Inflammatory macrophage treated with lipopolysaccharide for 1 hour (primary cell): Measurements from ENCODE around the gene UMPS.
A peak's percentile ranks its signal among the peaks of the same experiment; 100 is the strongest.
"Not testable (repeated sequence)": the region's sequence is repeated elsewhere in the genome, so short reads cannot be mapped to it uniquely, and the experiment has no call there.

ENCODE experiments used
- DNase-seq, 2 donors: peaks; one replicate each; pipeline ENCODE4 v3.0.0-alpha.2; 2020 to 2022

The UMPS gene

GRCh38 chr3:124730129-124730940 lies at the start of gene UMPS:
Gene UMPS, plus strand, starts transcription at chr3:124730452. Its CDS starts 20 bp downstream, at chr3:124730472.
- peak; percentile 86 to 96 for DNase-seq

GRCh38 chr3:124680521-124680920 lies 49.7 kb upstream of the UMPS start:
- DNase-seq: no peak

- no peak for DNase-seq
These were observed 48.0 kb upstream of the UMPS start for GRCh38 chr3:124682263-124682662.

GRCh38 chr3:124684459-124684858 lies 45.8 kb upstream of the UMPS start:
- DNase-seq: no peak

GRCh38 chr3:124685067-124685466 lies 45.2 kb upstream of the UMPS start:
- DNase-seq: no peak

- peak; percentile 3 to 10 for DNase-seq
These were observed 44.8 kb upstream of the UMPS start for GRCh38 chr3:124685481-124685880.

- peak in 1 of 2 donors; percentile 24 for DNase-seq
These were observed 44.1 kb upstream of the UMPS start for GRCh38 chr3:124686028-124686670.

- DNase-seq: peak; percentile 55 to 91
These were observed 41.4 kb upstream of the UMPS start for GRCh38 chr3:124688581-124689454.

- DNase-seq: no peak
These were observed 38.7 kb upstream of the UMPS start for GRCh38 chr3:124691599-124691998.

GRCh38 chr3:124694486-124694885 lies 35.8 kb upstream of the UMPS start:
- no peak for DNase-seq

- DNase-seq: no peak
These were observed 34.9 kb upstream of the UMPS start for GRCh38 chr3:124695369-124695768.

- DNase-seq: no peak
These were observed 34.2 kb upstream of the UMPS start for GRCh38 chr3:124696006-124696405.

GRCh38 chr3:124697302-124697701 lies 33.0 kb upstream of the UMPS start:
- DNase-seq: no peak

GRCh38 chr3:124698030-124698770 lies 32.1 kb upstream of the UMPS start:
- DNase-seq: no peak

GRCh38 chr3:124699051-124699450 lies 31.2 kb upstream of the UMPS start:
- no peak for DNase-seq

GRCh38 chr3:124699686-124700396 lies 30.4 kb upstream of the UMPS start:
- no peak for DNase-seq

GRCh38 chr3:124700880-124701684 lies 29.2 kb upstream of the UMPS start:
- no peak for DNase-seq

GRCh38 chr3:124701687-124702086 lies 28.6 kb upstream of the UMPS start:
- no peak for DNase-seq

GRCh38 chr3:124702950-124703349 lies 27.3 kb upstream of the UMPS start:
- DNase-seq: no peak

- no peak for DNase-seq
These were observed 24.7 kb upstream of the UMPS start for GRCh38 chr3:124705552-124705951.

- DNase-seq: not testable (repeated sequence)
These were observed 23.0 kb upstream of the UMPS start for GRCh38 chr3:124707223-124707622.
